GM12878 (cell line): ENCODE results near the gene GPT2. TPM values are rescaled to one million over a fixed set of nuclear protein-coding genes. Genes with fewer than 3 reads are reported as not detected.

Source experiments
- ATAC-seq: fragments of 200-7000 bp; cut with Tn5 transposase; 3 replicates; pipeline ENCODE4 v1.9.1; 2020; ENCODE audit warnings: mild to moderate bottlenecking, moderate library complexity
- BruUV-seq: library from RNA; stranded (reverse); fragments of 400-500 nt; replicated peaks from 2 replicates; lab custom pipeline; 2021; lab: Mats Ljungman, UMichigan
- CTCF ChIA-PET: fragments of 300-600 bp; sonication (Branson Sonifier 250); formaldehyde crosslinking; extraction: SDS; loops from one replicate; lab custom pipeline; 2021; ENCODE audit warnings: inconsistent platforms; lab: Yijun Ruan, JAX
- POLR2A ChIA-PET: fragments of 350-600 bp; formaldehyde crosslinking; extraction: SDS; loops from one replicate; lab custom pipeline; 2021; ENCODE audit warnings: inconsistent platforms; lab: Charles Lee
- RAD21 ChIA-PET: fragments of 300-600 bp; sonication (Branson Sonifier 250); formaldehyde crosslinking; loops from one replicate; lab custom pipeline; 2023; ENCODE audit warnings: antibody characterized with exemption; ENCODE audit not compliant: unreplicated experiment; lab: Charles Lee
- SMC1A ChIA-PET: fragments of 300-600 bp; sonication (Branson Sonifier 250); formaldehyde crosslinking; loops from one replicate; lab custom pipeline; 2023; ENCODE audit not compliant: unreplicated experiment, uncharacterized antibody; lab: Charles Lee
- DNase-seq: peaks from one replicate; pipeline ENCODE4 v3.0.0-alpha.2; 2011; ENCODE audit warnings: low read depth, low spot score
- FAIRE-seq: peaks from 3 replicates; lab custom pipeline; 2011; peaks lifted over from hg19 to GRCh38; lab: Jason Lieb, UNC
- H2AFZ ChIP-seq: 2 replicates; pipeline ENCODE4 v1.6.0; 2011; ENCODE audit warnings: low read depth, low read length, control low read depth; ENCODE audit not compliant: control insufficient read depth
- H3K27ac ChIP-seq: 2 replicates; pipeline ENCODE4 v1.5.1; 2011; ENCODE audit warnings: control low read depth; ENCODE audit not compliant: control insufficient read depth, insufficient read depth
- H3K27me3 ChIP-seq, 2 experiments: replicated peaks in 1 of 2; 2 replicates each; pipeline versions ENCODE4 v1.6.0 to v1.6.1; 2011; ENCODE audit warnings: low read length in 1 of 2; ENCODE audit not compliant: control insufficient read depth in 2 of 2, insufficient read depth in 2 of 2
- H3K36me3 ChIP-seq, 2 experiments: 2 replicates each; pipeline ENCODE4 v1.5.1; 2011; ENCODE audit warnings: low read length in 1 of 2; ENCODE audit not compliant: control insufficient read depth in 2 of 2, insufficient read depth in 2 of 2
- H3K4me1 ChIP-seq: 2 replicates; pipeline ENCODE4 v1.6.1; 2011; ENCODE audit warnings: mild to moderate bottlenecking, low read length, moderate library complexity, mixed read lengths; ENCODE audit not compliant: control insufficient read depth, insufficient read depth
- H3K4me2 ChIP-seq: 2 replicates; pipeline ENCODE4 v1.6.0; 2011; ENCODE audit warnings: control low read depth; ENCODE audit not compliant: control insufficient read depth, insufficient read depth
- H3K4me3 ChIP-seq: fragments of 200-600 bp; sonication (generic); 2 replicates; pipeline ENCODE4 v1.5.1; 2016
- H3K79me2 ChIP-seq: 2 replicates; pipeline ENCODE4 v1.6.0; 2011; ENCODE audit warnings: low read length; ENCODE audit not compliant: control insufficient read depth, insufficient read depth
- H3K9ac ChIP-seq: 2 replicates; pipeline ENCODE4 v1.8.0; 2011; ENCODE audit warnings: low read length, control low read depth, mixed read lengths; ENCODE audit not compliant: control insufficient read depth, insufficient read depth
- H3K9me3 ChIP-seq: replicated peaks from 3 replicates; pipeline ENCODE4 v1.5.1; 2011; ENCODE audit warnings: mild to moderate bottlenecking, low read length; ENCODE audit not compliant: control insufficient read depth, insufficient read depth
- H4K20me1 ChIP-seq: 2 replicates; pipeline ENCODE4 v1.6.0; 2011; ENCODE audit not compliant: control insufficient read depth, insufficient read depth
- ASH2L ChIP-seq: fragments of 300-600, 200-600 bp; sonication (generic); IDR thresholded peaks from 2 replicates; pipeline ENCODE4 v1.6.1; 2017; ENCODE audit warnings: low read depth, mild to moderate bottlenecking, borderline replicate concordance
- BCL11A ChIP-seq: IDR thresholded peaks from 2 replicates; pipeline ENCODE4 v1.6.1; 2011; ENCODE audit warnings: low read depth, low read length
- BHLHE40 ChIP-seq, 2 experiments: fragments of 450-650 bp in 1 of 2; IDR thresholded peaks; 2 replicates each; pipeline ENCODE4 v1.6.1; 2011 to 2017; ENCODE audit warnings: low read depth in 2 of 2, borderline replicate concordance in 1 of 2, improper control_type of control experiment in 1 of 2, low read length in 1 of 2, mild to moderate bottlenecking in 1 of 2
- ELK1 ChIP-seq: IDR thresholded peaks from 2 replicates; pipeline ENCODE4 v1.6.1; 2012; ENCODE audit warnings: low read depth, low read length, improper control_type of control experiment
- ETV6 ChIP-seq, 2 experiments: fragments of 450-650 bp in 1 of 2; IDR thresholded peaks in 1 of 2; conservative IDR thresholded peaks in 1 of 2; 2 replicates each; pipeline ENCODE4 v1.6.1; 2014; ENCODE audit warnings: antibody characterized with exemption in 1 of 2, borderline replicate concordance in 1 of 2, low read depth in 1 of 2, mild to moderate bottlenecking in 1 of 2, moderate library complexity in 1 of 2
- FOS ChIP-seq: IDR thresholded peaks from 3 replicates; pipeline ENCODE4 v1.6.1; 2011; ENCODE audit warnings: borderline replicate concordance; ENCODE audit not compliant: insufficient read length; ENCODE audit errors: extremely low read depth
- HDAC2 ChIP-seq: fragments of 200-600 bp; sonication (generic); IDR thresholded peaks from 2 replicates; pipeline ENCODE4 v1.6.1; 2017
- HDGF ChIP-seq: fragments of 450-650 bp; IDR thresholded peaks from 2 replicates; pipeline ENCODE4 v1.6.1; 2016; ENCODE audit warnings: antibody characterized with exemption
- IKZF2 ChIP-seq, 2 experiments: fragments of 450-650 bp; IDR thresholded peaks; 2 replicates each; pipeline ENCODE4 v1.6.1; 2017; ENCODE audit warnings: mild to moderate bottlenecking in 2 of 2, moderate library complexity in 2 of 2
- IRF5 ChIP-seq: fragments of 450-650 bp; IDR thresholded peaks from 2 replicates; pipeline ENCODE4 v1.6.1; 2017; ENCODE audit warnings: borderline replicate concordance
- JUNB ChIP-seq: IDR thresholded peaks from 2 replicates; pipeline ENCODE4 v1.6.1; 2016; ENCODE audit warnings: antibody characterized with exemption, mild to moderate bottlenecking
- KLF5 ChIP-seq: fragments of 450-650 bp; IDR thresholded peaks from 2 replicates; pipeline ENCODE4 v1.6.1; 2014; ENCODE audit warnings: mild to moderate bottlenecking; ENCODE audit not compliant: partially characterized antibody
- MEF2A ChIP-seq: IDR thresholded peaks from 2 replicates; pipeline ENCODE4 v1.6.1; 2011; ENCODE audit warnings: low read depth, mild to moderate bottlenecking, low read length, moderate library complexity; ENCODE audit not compliant: insufficient read depth
- MTA3 ChIP-seq: IDR thresholded peaks from 2 replicates; pipeline ENCODE4 v1.6.1; 2012; ENCODE audit warnings: low read length, inconsistent platforms, borderline replicate concordance
- NFIC ChIP-seq: IDR thresholded peaks from 2 replicates; pipeline ENCODE4 v1.6.1; 2012; ENCODE audit warnings: low read depth, mild to moderate bottlenecking, inconsistent platforms, low read length, moderate library complexity
- NRF1 ChIP-seq: conservative IDR thresholded peaks from 2 replicates; pipeline ENCODE4 v1.6.1; 2011; ENCODE audit warnings: mild to moderate bottlenecking, low read depth, low read length, improper control_type of control experiment
- PAX5 ChIP-seq: IDR thresholded peaks from 2 replicates; pipeline ENCODE4 v1.6.1; 2011; ENCODE audit warnings: low read depth, low read length, borderline replicate concordance
- PAX8 ChIP-seq: fragments of 450-650 bp; IDR thresholded peaks from 2 replicates; pipeline ENCODE4 v1.6.1; 2017; ENCODE audit warnings: mild to moderate bottlenecking, moderate library complexity
- POLR2AphosphoS5 ChIP-seq: IDR thresholded peaks from 2 replicates; pipeline ENCODE4 v1.6.1; 2011; ENCODE audit warnings: mild to moderate bottlenecking, low read length, inconsistent platforms
- SP1 ChIP-seq: IDR thresholded peaks from one replicate; pipeline ENCODE4 v1.6.1; 2011; ENCODE audit warnings: low read depth, low read length
- SREBF1 ChIP-seq: IDR thresholded peaks from 2 replicates; pipeline ENCODE4 v1.6.1; 2012; ENCODE audit warnings: mild to moderate bottlenecking, low read length
- SRF ChIP-seq, 2 experiments: IDR thresholded peaks; 2 replicates each; pipeline ENCODE4 v1.6.1; 2011; ENCODE audit warnings: low read depth in 2 of 2, low read length in 2 of 2, mild to moderate bottlenecking in 1 of 2, moderate library complexity in 1 of 2
- SUZ12 ChIP-seq: fragments of 200-600 bp; sonication (generic); IDR thresholded peaks from one replicate; pipeline ENCODE4 v1.6.1; 2018; ENCODE audit warnings: antibody characterized with exemption, mild to moderate bottlenecking; ENCODE audit not compliant: unreplicated experiment
- YY1 ChIP-seq: IDR thresholded peaks from 2 replicates; pipeline ENCODE4 v1.6.1; 2011; ENCODE audit warnings: low read depth, mild to moderate bottlenecking, low read length
- ZSCAN29 ChIP-seq: fragments of 450-650 bp; IDR thresholded peaks from 2 replicates; pipeline ENCODE4 v1.6.1; 2017; ENCODE audit warnings: mild to moderate bottlenecking, moderate library complexity
- WGBS: methylation state at CpG from one replicate; pipeline ENCODE4 v1.1.6; 2016; ENCODE audit warnings: low lambda C conversion rate; ENCODE audit not compliant: insufficient replicate concordance, insufficient coverage; ENCODE audit errors: missing lambda C conversion rate; 5-methylcytosine and 5-hydroxymethylcytosine counted together
- in situ Hi-C: fragments of 300-500 bp; cut with MboI; formaldehyde crosslinking; loops from 9 replicates; pipeline ENCODE4 v1.14.3; 2018; ENCODE audit warnings: mixed read lengths
- intact Hi-C: fragments of 100-400 bp; cut with micrococcal nuclease; formaldehyde crosslinking; loops from one replicate; pipeline ENCODE4 v1.14.2; 2022; ENCODE audit not compliant: unreplicated experiment
- polyA plus RNA-seq, 11 experiments: library from polyadenylated mRNA; depleted of rRNA in 4 of 11; unstranded in 6 of 11; stranded (reverse) in 5 of 11; fragments of >200 nt; fragmentation: Nextera tagmentation in 4 of 11; fragmentation: Illumina TruSeq in 1 of 11; extraction: Ambion mirVana in 4 of 11; extraction: Trizol in 1 of 11; gene quantifications; 1 replicate in 1 of 11; 2 replicates in 10 of 11; pipeline versions ENCODE4 v1.2.1 to v1.2.3, GENCODE V29; 2011 to 2016; ENCODE audit warnings: inconsistent platforms in 2 of 11, missing spikeins in 2 of 11, low read depth in 1 of 11
- total RNA-seq, 4 experiments: library from RNA; depleted of rRNA in 3 of 4; stranded (reverse); fragments of >200 nt in 3 of 4; fragmentation: Illumina TruSeq in 1 of 4; extraction: Trizol in 1 of 4; gene quantifications; 2 replicates each; pipeline versions ENCODE4 v1.2.1 to v1.2.3, GENCODE V29; 2013 to 2021

GPT2 gene
- total and polyA plus RNA-seq, 10 of the 15 experiments (the other 5 are each of a cell fraction or from before 2014, with no cell fraction given): 0.45 to 9.9 (median 4.3) TPM

GRCh38 chr16:46911038-46911437 is 26.9 kb downstream of the GPT2 start:
- intact Hi-C loops (no loop called here), in situ Hi-C loops (no loop called here)
- peak overlapping the region; percentile 33 for H3K4me2 ChIP-seq
- H3K9me3 ChIP-seq: no peaks in the 10 kb centered on the region
- H3K27ac ChIP-seq: no peak overlapping the region; the same call in 1 of the 2 replicates
- ATAC-seq (peak; percentile 76), DNase-seq (peak; percentile 34), FAIRE-seq (peak; percentile 35)
- POLR2A ChIA-PET: interaction anchor here (0.6 kb wide), 1 partner anchor 251 kb away, joined by 7 read pairs; no protein-coding TSS in a partner anchor
- SMC1A ChIA-PET: interaction anchor here (1.2 to 7.9 kb wide), 5 partner anchors 19 to 237 kb away, joined by 3 to 70 read pairs (median 4); no protein-coding TSS in a partner anchor
- peaks cover 0 to 3% of the 10 kb centered on the region in 2 experiments; a peak in 2 of 4 replicates for H3K36me3 ChIP-seq
- 0% methylated on average over 3 of the region's 3 CpGs for WGBS
- H3K4me1 ChIP-seq: peaks cover 22% of the 10 kb centered on the region
- RAD21 ChIA-PET: interaction anchor here (1.0 to 4.4 kb wide), 2 partner anchors 9 to 58 kb away, joined by 3 to 77 read pairs; no protein-coding TSS in a partner anchor
- no peaks in the 10 kb centered on the region for H4K20me1 ChIP-seq
- no peak overlapping the region for H2AFZ ChIP-seq
- H3K9ac ChIP-seq: no peak overlapping the region
- CTCF ChIA-PET: interaction anchor here (1.0 to 12.5 kb wide), 10 partner anchors 9 to 250 kb away, joined by 3 to 217 read pairs (median 14); partner anchors contain the start of gene GPT2
- no peaks in the 10 kb centered on the region for H3K79me2 ChIP-seq
- H3K27me3 ChIP-seq: no peaks in the 10 kb centered on the region
- BruUV-seq: no TSS peak
- H3K4me3 ChIP-seq: 0 out of 2 replicates have a peak overlapping the region, but pooled peaks have one; percentile 9
- TF ChIP-seq IRF5 (no peak), PAX5 (peak; percentile 54; the same call in 1 of the 2 replicates), MEF2A (0 out of 2 replicates have a peak, but pooled peaks have one; percentile 46), SREBF1 (no peak), BCL11A (0 out of 2 replicates have a peak, but pooled peaks have one; percentile 40), PAX8 (no peak), SUZ12 (no peak), YY1 (no peak), NRF1 (no peak), BHLHE40 (IDR thresholded peaks at IDR 0.05; ENCODE audit: borderline replicate concordance in 1 of 2, low read depth in 2 of 2, low read length in 1 of 2) (0 out of 4 replicates have a peak, but pooled peaks of 1 of the 2 experiments have one; percentile 21), ELK1 (no peak), JUNB (peak; percentile 90), NFIC (peak; percentile 82), HDGF (no peak), IKZF2 (IDR thresholded peaks at IDR 0.05) (0 out of 4 replicates have a peak, but pooled peaks of 1 of the 2 experiments have one; percentile 32), HDAC2 (no peak), ETV6 (conservative IDR thresholded peaks at IDR 0.05 in 1 of 2, IDR thresholded peaks at IDR 0.05 in 1 of 2; ENCODE audit: borderline replicate concordance in 1 of 2, low read depth in 1 of 2) (peak in 1 of 2 experiments; percentile 19; a peak in 1 of 4 replicates), FOS (no peak), SRF (IDR thresholded peaks at IDR 0.05; ENCODE audit: low read depth in 2 of 2, low read length in 2 of 2) (no peak), POLR2AphosphoS5 (no peak), ZSCAN29 (no peak), KLF5 (no peak), SP1 (no peak), MTA3 (no peak), ASH2L (no peak)
